ENCODE measurements around the gene DSE.

DNA sequence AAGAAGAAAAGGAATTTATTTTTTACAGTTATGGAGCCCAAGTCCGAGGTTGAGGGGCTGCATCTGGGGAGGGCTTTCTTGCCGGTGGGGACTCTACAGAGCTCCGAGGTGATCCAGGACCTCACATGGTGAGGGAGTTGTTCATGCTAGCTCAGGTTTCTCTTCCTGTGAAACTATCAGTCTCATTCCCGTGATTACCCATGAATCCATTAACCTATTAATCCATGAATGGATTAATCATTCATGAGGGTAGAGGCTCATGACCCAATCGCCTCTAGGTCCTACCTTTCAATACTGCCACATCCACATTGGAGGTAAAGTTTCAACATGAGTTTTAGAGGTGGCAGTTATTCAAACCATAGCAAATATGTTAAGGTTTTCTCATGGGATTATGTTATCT, 3.8 kb downstream of the DSE start:
- TF ChIP-seq, protein P1, sequence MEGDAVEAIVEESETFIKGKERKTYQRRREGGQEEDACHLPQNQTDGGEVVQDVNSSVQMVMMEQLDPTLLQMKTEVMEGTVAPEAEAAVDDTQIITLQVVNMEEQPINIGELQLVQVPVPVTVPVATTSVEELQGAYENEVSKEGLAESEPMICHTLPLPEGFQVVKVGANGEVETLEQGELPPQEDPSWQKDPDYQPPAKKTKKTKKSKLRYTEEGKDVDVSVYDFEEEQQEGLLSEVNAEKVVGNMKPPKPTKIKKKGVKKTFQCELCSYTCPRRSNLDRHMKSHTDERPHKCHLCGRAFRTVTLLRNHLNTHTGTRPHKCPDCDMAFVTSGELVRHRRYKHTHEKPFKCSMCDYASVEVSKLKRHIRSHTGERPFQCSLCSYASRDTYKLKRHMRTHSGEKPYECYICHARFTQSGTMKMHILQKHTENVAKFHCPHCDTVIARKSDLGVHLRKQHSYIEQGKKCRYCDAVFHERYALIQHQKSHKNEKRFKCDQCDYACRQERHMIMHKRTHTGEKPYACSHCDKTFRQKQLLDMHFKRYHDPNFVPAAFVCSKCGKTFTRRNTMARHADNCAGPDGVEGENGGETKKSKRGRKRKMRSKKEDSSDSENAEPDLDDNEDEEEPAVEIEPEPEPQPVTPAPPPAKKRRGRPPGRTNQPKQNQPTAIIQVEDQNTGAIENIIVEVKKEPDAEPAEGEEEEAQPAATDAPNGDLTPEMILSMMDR (IDR thresholded peaks at IDR 0.05; ENCODE audit: borderline replicate concordance, extremely low read depth, low read length, poor library complexity, severe bottlenecking), result no peak
- TF ChIP-seq EZH2 (IDR thresholded peaks at IDR 0.05; ENCODE audit: borderline replicate concordance, low read depth, low read length, severe bottlenecking), result no peak
